Caco-2 (cell line): ENCODE measurements around the gene SPARC. TPM values are rescaled to one million over a fixed set of nuclear protein-coding genes. Genes with fewer than 3 reads are reported as not detected.

Source experiments
- Bru-seq: library from RNA; stranded (reverse); fragments of 400-500 nt; gene quantifications from one replicate; lab custom pipeline; 2021; lab: Mats Ljungman, UMichigan
- BruChase-seq, 2 experiments: library from RNA; stranded (reverse); fragments of 400-500 nt; gene quantifications; one replicate each; lab custom pipeline; 2021; lab: Mats Ljungman, UMichigan
- BruUV-seq: library from RNA; stranded (reverse); fragments of 400-500 nt; replicated peaks from 2 replicates; lab custom pipeline; 2021; lab: Mats Ljungman, UMichigan
- CTCF ChIA-PET: fragments of 300-600 bp; sonication (Branson Sonifier 250); formaldehyde crosslinking; loops from one replicate; lab custom pipeline; 2022; ENCODE audit warnings: antibody characterized with exemption; lab: Charles Lee
- POLR2A ChIA-PET: fragments of 300-600 bp; sonication (Branson Sonifier 250); formaldehyde crosslinking; loops from one replicate; lab custom pipeline; 2022; ENCODE audit warnings: antibody characterized with exemption; lab: Charles Lee
- DNase-seq, 2 experiments: peaks; one replicate each; pipeline versions ENCODE4 v3.0.0 to v3.0.0-alpha.2; 2020 to 2022
- H3K27me3 ChIP-seq: replicated peaks from 2 replicates; pipeline ENCODE4 v1.6.0; 2011; ENCODE audit warnings: low read length; ENCODE audit not compliant: control insufficient read depth, insufficient read depth
- H3K36me3 ChIP-seq: 2 replicates; pipeline ENCODE4 v1.5.1; 2011; ENCODE audit warnings: low read length; ENCODE audit not compliant: control insufficient read depth, insufficient read depth
- H3K4me1 ChIP-seq: fragments of 250-450 bp; sonication (Bioruptor Pico); 2 replicates; pipeline ENCODE4 v1.5.1; 2020; ENCODE audit warnings: mild to moderate bottlenecking
- H3K4me3 ChIP-seq: 2 replicates; pipeline ENCODE4 v1.5.1; 2011; ENCODE audit warnings: low read depth, mild to moderate bottlenecking, control low read depth, low read length
- H3K9me3 ChIP-seq: fragments of 250-450 bp; sonication (Bioruptor Pico); 2 replicates; pipeline ENCODE4 v1.5.1; 2020; ENCODE audit warnings: mild to moderate bottlenecking, moderate library complexity
- H3K27ac Mint-ChIP-seq: one replicate; pipeline ENCODE4 v1.8.0; 2022; ENCODE audit warnings: mixed read lengths; ENCODE audit not compliant: unreplicated experiment
- H3K27me3 Mint-ChIP-seq: one replicate; pipeline ENCODE4 v1.8.0; 2022; ENCODE audit warnings: mixed read lengths; ENCODE audit not compliant: insufficient read depth, unreplicated experiment
- H3K36me3 Mint-ChIP-seq: one replicate; pipeline ENCODE4 v1.8.0; 2022; ENCODE audit warnings: mild to moderate bottlenecking, mixed read lengths; ENCODE audit not compliant: insufficient read depth, unreplicated experiment
- H3K4me1 Mint-ChIP-seq: one replicate; pipeline ENCODE4 v1.8.0; 2022; ENCODE audit warnings: low read depth, mixed read lengths; ENCODE audit not compliant: unreplicated experiment
- H3K4me3 Mint-ChIP-seq: one replicate; pipeline ENCODE4 v1.8.0; 2022; ENCODE audit warnings: mild to moderate bottlenecking, moderate library complexity, mixed read lengths; ENCODE audit not compliant: unreplicated experiment
- H3K9me3 Mint-ChIP-seq: one replicate; pipeline ENCODE4 v1.8.0; 2022; ENCODE audit warnings: mixed read lengths; ENCODE audit not compliant: unreplicated experiment
- intact Hi-C: fragments of 100-400 bp; cut with micrococcal nuclease; formaldehyde crosslinking; loops from one replicate; pipeline ENCODE4 v1.10.0; 2022; ENCODE audit not compliant: unreplicated experiment
- long read RNA-seq: library from polyadenylated mRNA; stranded (forward); transcript quantifications from one replicate; pipeline ENCODE4 v2.0.0, GENCODE V29; 2022
- total RNA-seq: library from RNA; stranded (reverse); gene quantifications from 2 replicates; pipeline ENCODE4 v1.2.3, GENCODE V29; 2022
- TF ChIP-seq, protein P1 (sequence below), 2 experiments: fragments of 200-600 bp in 1 of 2; IDR thresholded peaks; 1 replicate in 1 of 2; 2 replicates in 1 of 2; pipeline versions ENCODE4 v1.5.1 to v1.8.0; 2011 to 2022; ENCODE audit warnings: antibody characterized with exemption in 1 of 2, control low read depth in 1 of 2, inconsistent platforms in 1 of 2, low read depth in 1 of 2, low read length in 1 of 2, mild to moderate bottlenecking in 1 of 2, moderate library complexity in 1 of 2; ENCODE audit not compliant: insufficient read depth in 1 of 2, severe bottlenecking in 1 of 2, unreplicated experiment in 1 of 2

SPARC gene, protein sequence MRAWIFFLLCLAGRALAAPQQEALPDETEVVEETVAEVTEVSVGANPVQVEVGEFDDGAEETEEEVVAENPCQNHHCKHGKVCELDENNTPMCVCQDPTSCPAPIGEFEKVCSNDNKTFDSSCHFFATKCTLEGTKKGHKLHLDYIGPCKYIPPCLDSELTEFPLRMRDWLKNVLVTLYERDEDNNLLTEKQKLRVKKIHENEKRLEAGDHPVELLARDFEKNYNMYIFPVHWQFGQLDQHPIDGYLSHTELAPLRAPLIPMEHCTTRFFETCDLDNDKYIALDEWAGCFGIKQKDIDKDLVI
- total RNA-seq (16.1 and 22.7 TPM in 2 replicates), Bru-seq, nascent RNA (percentile 23 among the genes with signal in this experiment), BruChase-seq, experiment 1, labeled RNA remaining after a 2-hour chase (percentile 29 among the genes with signal in this experiment), BruChase-seq, experiment 2, labeled RNA remaining after a 6-hour chase (percentile 41 among the genes with signal in this experiment)
- long read RNA-seq, transcript SPARC-201 (10 exons, 3,701 nt) = major isoform, 13 of 21 reads
- long read RNA-seq, partial matches to known transcripts = 7 of 21 reads
- long read RNA-seq, other reads (novel, unspliced or antisense) = 1 of 21 reads

GRCh38 chr5:151686674-151687407 lies at the start of gene SPARC:
SPARC (minus strand) TSS chr5:151686915; CDS start chr5:151676188, 10,727 bp downstream.
- Mint-ChIP-seq H3K36me3 (no peaks in the 10 kb centered on the region), H3K27ac (peak within 1 kb of the TSS; percentile 34), H3K9me3 (no peaks in the 10 kb centered on the region), H3K4me3 (peak within 1 kb of the TSS; percentile 60), H3K27me3 (no peaks in the 10 kb centered on the region), H3K4me1 (peaks cover 34% of the 10 kb centered on the region)
- CTCF ChIA-PET = interaction anchor here (0.7 to 1.0 kb wide), 2 partner anchors 28 to 35 kb away, joined by 3 to 4 read pairs; no protein-coding TSS in a partner anchor
- POLR2A ChIA-PET = no interaction called here
- Histone ChIP-seq H3K4me3 (no peak within 1 kb of the TSS), H3K36me3 (no peaks in the 10 kb centered on the region), H3K27me3 (no peaks in the 10 kb centered on the region), H3K4me1 (peaks cover 42% of the 10 kb centered on the region), H3K9me3 (no peaks in the 10 kb centered on the region)
- BruUV-seq = no TSS peak
- TF ChIP-seq, protein P1, sequence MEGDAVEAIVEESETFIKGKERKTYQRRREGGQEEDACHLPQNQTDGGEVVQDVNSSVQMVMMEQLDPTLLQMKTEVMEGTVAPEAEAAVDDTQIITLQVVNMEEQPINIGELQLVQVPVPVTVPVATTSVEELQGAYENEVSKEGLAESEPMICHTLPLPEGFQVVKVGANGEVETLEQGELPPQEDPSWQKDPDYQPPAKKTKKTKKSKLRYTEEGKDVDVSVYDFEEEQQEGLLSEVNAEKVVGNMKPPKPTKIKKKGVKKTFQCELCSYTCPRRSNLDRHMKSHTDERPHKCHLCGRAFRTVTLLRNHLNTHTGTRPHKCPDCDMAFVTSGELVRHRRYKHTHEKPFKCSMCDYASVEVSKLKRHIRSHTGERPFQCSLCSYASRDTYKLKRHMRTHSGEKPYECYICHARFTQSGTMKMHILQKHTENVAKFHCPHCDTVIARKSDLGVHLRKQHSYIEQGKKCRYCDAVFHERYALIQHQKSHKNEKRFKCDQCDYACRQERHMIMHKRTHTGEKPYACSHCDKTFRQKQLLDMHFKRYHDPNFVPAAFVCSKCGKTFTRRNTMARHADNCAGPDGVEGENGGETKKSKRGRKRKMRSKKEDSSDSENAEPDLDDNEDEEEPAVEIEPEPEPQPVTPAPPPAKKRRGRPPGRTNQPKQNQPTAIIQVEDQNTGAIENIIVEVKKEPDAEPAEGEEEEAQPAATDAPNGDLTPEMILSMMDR (IDR thresholded peaks at IDR 0.05; ENCODE audit: insufficient read depth in 1 of 2, low read depth in 1 of 2, low read length in 1 of 2, severe bottlenecking in 1 of 2, unreplicated experiment in 1 of 2) = no peak
- intact Hi-C loops = no loop called here
- DNase-seq = no peak

DNA sequence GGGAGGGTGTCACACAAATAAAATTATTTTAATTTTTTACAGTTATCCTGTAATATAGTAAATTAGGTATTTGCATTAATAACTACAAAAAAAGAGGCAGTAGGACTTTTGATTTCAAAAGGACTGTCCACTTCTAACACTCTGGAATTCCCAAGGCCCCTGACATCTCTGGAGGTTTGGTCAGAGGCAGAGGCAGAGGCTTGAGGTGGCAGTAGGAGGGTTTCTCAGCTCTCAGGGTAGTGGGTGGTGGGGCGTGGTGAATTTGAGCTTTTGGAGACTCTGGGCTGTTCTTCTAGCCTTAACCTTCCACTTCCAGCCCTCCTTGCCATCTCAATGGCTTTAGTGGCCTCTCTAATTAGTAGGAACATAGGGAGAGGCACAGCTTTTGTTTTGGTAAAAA lies 48.9 kb upstream of the SPARC start:
- Histone ChIP-seq H3K9me3 (peaks cover 3% of the 10 kb centered on the region), H3K4me3 (no peak overlapping the region), H3K27me3 (no peaks in the 10 kb centered on the region), H3K36me3 (no peaks in the 10 kb centered on the region), H3K4me1 (peaks cover 12% of the 10 kb centered on the region)
- TF ChIP-seq, protein P1 (IDR thresholded peaks at IDR 0.05; ENCODE audit: insufficient read depth in 1 of 2, low read depth in 1 of 2, low read length in 1 of 2, severe bottlenecking in 1 of 2, unreplicated experiment in 1 of 2) = no peak
- H3K27me3 Mint-ChIP-seq = no peaks in the 10 kb centered on the region
- no peak overlapping the region for H3K4me3 Mint-ChIP-seq
- no peak overlapping the region for H3K27ac Mint-ChIP-seq
- intact Hi-C loops = no loop called here
- H3K36me3 Mint-ChIP-seq = peaks cover 3% of the 10 kb centered on the region
- no peak for DNase-seq
- BruUV-seq = no TSS peak
- POLR2A ChIA-PET = no interaction called here
- H3K9me3 Mint-ChIP-seq = no peaks in the 10 kb centered on the region
- CTCF ChIA-PET = no interaction called here
- H3K4me1 Mint-ChIP-seq = peaks cover 8% of the 10 kb centered on the region

- BruUV-seq = no TSS peak
Measured at GRCh38 chr5:151734064-151734408, 47.3 kb upstream of the SPARC start.

More at GRCh38 chr5:151734064-151734408, 47.3 kb upstream of the SPARC start:
- POLR2A ChIA-PET = no interaction called here
- Histone ChIP-seq H3K27me3 (no peaks in the 10 kb centered on the region), H3K4me3 (no peak overlapping the region), H3K36me3 (no peaks in the 10 kb centered on the region), H3K4me1 (0 out of 2 replicates have a peak, but pooled peaks cover 6% of the 10 kb centered on the region), H3K9me3 (peaks cover 19% of the 10 kb centered on the region)
- peaks cover 7% of the 10 kb centered on the region for H3K36me3 Mint-ChIP-seq
- no peak overlapping the region for H3K27ac Mint-ChIP-seq
- H3K27me3 Mint-ChIP-seq = no peaks in the 10 kb centered on the region
- TF ChIP-seq, protein P1 (IDR thresholded peaks at IDR 0.05; ENCODE audit: insufficient read depth in 1 of 2, low read depth in 1 of 2, low read length in 1 of 2, severe bottlenecking in 1 of 2, unreplicated experiment in 1 of 2) = no peak
- CTCF ChIA-PET = no interaction called here
- H3K4me1 Mint-ChIP-seq = no peaks in the 10 kb centered on the region
- intact Hi-C loops = no loop called here
- DNase-seq = no peak
- H3K4me3 Mint-ChIP-seq = no peak overlapping the region
- H3K9me3 Mint-ChIP-seq = no peaks in the 10 kb centered on the region
